Parathyroid adenoma (tissue), 2 donors: ENCODE data around the gene STK17A.

ENCODE experiments used
- H2AFZ ChIP-seq: fragments of 300-600 bp; sonication (generic); one replicate; pipeline ENCODE4 v1.7.0; 2017; ENCODE audit warnings: antibody characterized with exemption, mild to moderate bottlenecking
- H3K27ac ChIP-seq: fragments of 300-600 bp; sonication (generic); one replicate; pipeline ENCODE4 v1.7.0; 2017
- H3K27me3 ChIP-seq: fragments of 300-600 bp; sonication (generic); one replicate; pipeline ENCODE4 v1.7.0; 2017; ENCODE audit warnings: low read length; ENCODE audit not compliant: control insufficient read depth, insufficient read depth
- H3K36me3 ChIP-seq: fragments of 300-600 bp; sonication (generic); one replicate; pipeline ENCODE4 v1.7.0; 2017; ENCODE audit warnings: low read length; ENCODE audit not compliant: control insufficient read depth, insufficient read depth
- H3K4me1 ChIP-seq: fragments of 300-600 bp; sonication (generic); one replicate; pipeline ENCODE4 v1.7.0; 2017; ENCODE audit warnings: control low read depth
- H3K4me2 ChIP-seq: fragments of 300-600 bp; sonication (generic); one replicate; pipeline ENCODE4 v1.7.0; 2017; ENCODE audit warnings: low read length
- H3K4me3 ChIP-seq: fragments of 300-600 bp; sonication (generic); one replicate; pipeline ENCODE4 v1.7.0; 2017; ENCODE audit warnings: low read depth, low read length
- H3K79me2 ChIP-seq: fragments of 300-600 bp; sonication (generic); one replicate; pipeline ENCODE4 v1.7.0; 2017; ENCODE audit warnings: control low read depth
- H3K9ac ChIP-seq: fragments of 300-600 bp; sonication (generic); one replicate; pipeline ENCODE4 v1.7.0; 2017; ENCODE audit warnings: mild to moderate bottlenecking
- H3K9me3 ChIP-seq: fragments of 300-600 bp; sonication (generic); one replicate; pipeline ENCODE4 v1.7.0; 2017; ENCODE audit warnings: low read length; ENCODE audit not compliant: control insufficient read depth
- CTCF ChIP-seq: fragments of 300-600 bp; sonication (generic); IDR thresholded peaks from one replicate; pipeline ENCODE4 v1.7.0; 2017; ENCODE audit warnings: antibody characterized with exemption, mild to moderate bottlenecking
- donor health status: primary hyperparathyroidism.

STK17A gene

GRCh38 chr7:43612599-43613589 is 30.0 kb downstream of the STK17A start:
- Histone ChIP-seq H3K27ac (no peak overlapping the region), H3K9ac (no peak overlapping the region), H3K9me3 (no peaks in the 10 kb centered on the region), H3K27me3 (no peaks in the 10 kb centered on the region), H3K79me2 (no peaks in the 10 kb centered on the region), H2AFZ (no peak overlapping the region), H3K4me1 (no peaks in the 10 kb centered on the region), H3K4me3 (no peak overlapping the region), H3K4me2 (no peak overlapping the region), H3K36me3 (no peaks in the 10 kb centered on the region)
- no peak for TF ChIP-seq CTCF

GRCh38 chr7:43615558-43616145 is 32.7 kb downstream of the STK17A start:
- Histone ChIP-seq H3K4me2 (no peak overlapping the region), H3K36me3 (no peaks in the 10 kb centered on the region), H3K27ac (no peak overlapping the region), H3K79me2 (no peaks in the 10 kb centered on the region), H3K4me3 (no peak overlapping the region), H3K4me1 (no peaks in the 10 kb centered on the region), H3K9ac (no peak overlapping the region), H3K27me3 (no peaks in the 10 kb centered on the region), H2AFZ (no peak overlapping the region), H3K9me3 (no peaks in the 10 kb centered on the region)
- no peak for TF ChIP-seq CTCF

- H3K4me1 ChIP-seq: no peaks in the 10 kb centered on the region
- H3K79me2 ChIP-seq: no peaks in the 10 kb centered on the region
- no peak overlapping the region for H3K4me3 ChIP-seq
- no peaks in the 10 kb centered on the region for H3K27me3 ChIP-seq
- no peaks in the 10 kb centered on the region for H3K36me3 ChIP-seq
- H3K4me2 ChIP-seq: no peak overlapping the region
- TF ChIP-seq CTCF: no peak
- H3K9me3 ChIP-seq: no peaks in the 10 kb centered on the region
- H3K27ac ChIP-seq: no peak overlapping the region
- no peak overlapping the region for H2AFZ ChIP-seq
- H3K9ac ChIP-seq: no peak overlapping the region
These were observed 34.1 kb downstream of the STK17A start for GRCh38 chr7:43616977-43617376.

- Histone ChIP-seq H3K36me3 (no peaks in the 10 kb centered on the region), H3K4me2 (no peak overlapping the region), H3K27me3 (no peaks in the 10 kb centered on the region), H3K4me3 (no peak overlapping the region), H3K4me1 (no peaks in the 10 kb centered on the region), H3K9me3 (no peaks in the 10 kb centered on the region), H3K79me2 (no peaks in the 10 kb centered on the region), H3K9ac (no peak overlapping the region), H3K27ac (no peak overlapping the region), H2AFZ (no peak overlapping the region)
- no peak for TF ChIP-seq CTCF
These were observed 35.2 kb downstream of the STK17A start for GRCh38 chr7:43618073-43618472.
